Occipital lobe (tissue), 2 donors: Measurements from ENCODE around the gene MT1G. TPM values are rescaled to one million over a fixed set of nuclear protein-coding genes. Genes with fewer than 3 reads are reported as not detected.
"Not testable (repeated sequence)": the region's sequence is repeated elsewhere in the genome, so short reads cannot be mapped to it uniquely, and the experiment has no call there.

ENCODE experiments used
- DNase-seq: peaks from one replicate; lab custom pipeline; 2025; lab: John Stamatoyannopoulos, UW
- total RNA-seq: library from RNA; depleted of rRNA; stranded (reverse); fragments of >200 nt; gene quantifications from one replicate; pipeline ENCODE4 v1.2.3, GENCODE V29; 2014

Gene MT1G
- total RNA-seq = not detected

GRCh38 chr16:56667581-56668571 lies at the start of gene MT1G:
TSS of gene MT1G (minus strand) at chr16:56668065. CDS start at chr16:56667993, 72 bp downstream.
- DNase-seq = no peak

GRCh38 chr16:56717532-56717931 lies 49.7 kb upstream of the MT1G start:
- DNase-seq = not testable (repeated sequence)

- DNase-seq = no peak
Measured at GRCh38 chr16:56716761-56717160, 48.9 kb upstream of the MT1G start.

DNA sequence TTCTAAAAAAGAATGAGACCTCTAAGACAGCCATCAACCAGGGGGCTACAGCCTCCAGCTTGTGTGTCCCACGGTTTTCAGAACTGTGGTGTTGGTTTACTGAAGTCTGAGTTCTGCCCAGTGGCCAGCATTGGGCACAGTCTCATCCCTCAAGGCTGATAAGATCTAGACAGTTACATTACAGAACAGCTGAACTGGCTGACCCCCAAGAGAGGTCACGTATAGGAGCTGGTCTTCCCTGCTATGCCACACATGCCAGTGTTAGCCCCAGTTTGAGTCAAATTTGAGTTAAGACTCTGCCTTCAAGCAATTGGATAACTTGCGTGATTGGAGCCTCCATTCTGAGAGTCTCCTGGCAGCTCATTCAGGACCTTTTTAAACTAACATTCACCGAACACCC lies 47.3 kb upstream of the MT1G start:
- DNase-seq = no peak

GRCh38 chr16:56713794-56714193 lies 45.9 kb upstream of the MT1G start:
- no peak for DNase-seq

GRCh38 chr16:56711862-56712261 lies 44.0 kb upstream of the MT1G start:
- DNase-seq = no peak

GRCh38 chr16:56710181-56710737 lies 42.4 kb upstream of the MT1G start:
- DNase-seq = no peak

DNA sequence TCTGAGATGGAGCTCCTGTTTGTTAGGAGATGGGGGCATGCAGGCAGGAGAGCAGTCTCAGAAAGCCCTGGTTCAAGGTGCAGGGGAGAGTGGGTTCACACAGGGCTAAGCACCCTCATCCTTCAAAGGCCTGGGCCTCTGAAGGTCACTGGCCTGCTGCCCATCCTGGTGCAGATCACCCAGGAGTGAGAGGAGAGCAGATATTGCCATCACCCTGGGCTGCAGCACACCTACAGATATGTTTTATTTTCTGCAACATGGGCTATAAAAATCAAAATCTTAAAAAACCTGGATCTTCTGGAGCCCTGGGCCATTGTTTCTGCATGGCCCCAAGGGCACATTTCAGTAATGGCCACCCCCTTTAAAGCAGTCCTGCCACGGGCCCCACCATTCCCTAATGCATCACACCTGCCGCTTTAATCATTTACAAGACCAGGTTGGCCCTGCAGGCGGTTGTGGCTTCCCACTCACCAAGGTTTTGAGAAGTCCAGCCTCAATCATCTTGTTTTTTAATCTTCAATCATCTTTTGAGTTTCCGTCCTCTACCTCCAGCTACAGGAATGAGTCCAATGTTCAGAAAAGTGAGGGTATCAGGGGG lies 41.7 kb upstream of the MT1G start:
- no peak for DNase-seq

GRCh38 chr16:56708525-56709442 lies 40.9 kb upstream of the MT1G start:
- no peak for DNase-seq

DNA sequence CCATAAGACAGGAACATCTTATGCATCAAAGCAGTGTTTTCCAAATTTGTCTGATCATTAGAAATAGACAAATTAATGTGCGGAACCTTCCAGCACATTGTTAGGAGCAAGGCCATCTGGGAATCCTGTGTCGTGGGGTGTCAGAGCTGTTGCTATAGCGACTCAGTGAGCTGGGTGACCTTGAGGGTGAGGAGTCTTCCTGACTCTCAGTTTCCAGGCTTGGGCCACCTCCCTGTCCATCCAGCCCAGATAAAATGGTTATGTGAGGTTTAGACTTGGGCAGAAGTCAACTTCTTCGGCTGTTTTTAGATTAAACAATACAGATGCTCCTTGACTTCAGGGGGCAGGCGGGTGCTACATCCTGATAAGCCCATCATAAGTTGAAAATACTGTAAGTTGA lies 35.0 kb upstream of the MT1G start:
- DNase-seq = no peak

GRCh38 chr16:56701534-56701933 lies 33.7 kb upstream of the MT1G start:
- DNase-seq = no peak

DNA sequence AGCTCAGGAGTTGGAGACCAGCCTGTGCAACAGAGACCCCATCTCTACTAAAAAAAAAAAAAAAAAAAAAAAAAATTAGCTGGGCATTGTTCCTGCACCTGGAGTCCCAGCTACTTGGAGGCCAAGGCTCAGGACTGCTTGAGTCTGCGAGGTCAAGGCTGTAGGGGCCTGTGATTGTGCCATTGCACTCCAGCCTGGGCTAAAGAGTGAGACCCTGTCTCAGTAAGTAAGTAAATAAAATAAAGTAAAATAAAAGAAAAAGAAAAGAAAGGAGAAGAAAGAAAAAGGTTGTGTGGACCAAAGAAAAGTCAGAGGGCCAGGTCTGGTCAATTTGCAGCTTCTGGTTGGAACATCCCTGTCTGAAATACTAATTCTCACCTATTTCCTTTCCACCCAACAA lies 32.8 kb upstream of the MT1G start:
- no peak for DNase-seq

DNA sequence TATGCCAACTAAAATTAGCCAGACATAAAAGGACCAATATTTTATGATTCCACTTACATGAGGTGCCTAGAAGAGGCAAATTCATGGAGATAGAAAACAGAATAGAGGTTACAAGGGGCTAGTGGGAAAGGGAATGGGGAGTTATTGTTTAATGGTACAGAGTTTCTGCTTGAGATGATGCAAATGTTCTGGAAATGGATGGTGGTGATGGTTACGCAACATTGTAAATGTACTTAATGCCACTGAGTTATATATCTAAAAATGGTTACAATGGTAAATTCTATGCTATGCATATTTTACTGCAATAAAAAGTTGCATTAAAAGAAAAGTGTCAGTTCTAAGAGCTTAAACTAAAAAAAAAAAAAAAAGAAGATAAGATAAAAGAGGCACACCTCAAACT lies 32.3 kb upstream of the MT1G start:
- DNase-seq = no peak

DNA sequence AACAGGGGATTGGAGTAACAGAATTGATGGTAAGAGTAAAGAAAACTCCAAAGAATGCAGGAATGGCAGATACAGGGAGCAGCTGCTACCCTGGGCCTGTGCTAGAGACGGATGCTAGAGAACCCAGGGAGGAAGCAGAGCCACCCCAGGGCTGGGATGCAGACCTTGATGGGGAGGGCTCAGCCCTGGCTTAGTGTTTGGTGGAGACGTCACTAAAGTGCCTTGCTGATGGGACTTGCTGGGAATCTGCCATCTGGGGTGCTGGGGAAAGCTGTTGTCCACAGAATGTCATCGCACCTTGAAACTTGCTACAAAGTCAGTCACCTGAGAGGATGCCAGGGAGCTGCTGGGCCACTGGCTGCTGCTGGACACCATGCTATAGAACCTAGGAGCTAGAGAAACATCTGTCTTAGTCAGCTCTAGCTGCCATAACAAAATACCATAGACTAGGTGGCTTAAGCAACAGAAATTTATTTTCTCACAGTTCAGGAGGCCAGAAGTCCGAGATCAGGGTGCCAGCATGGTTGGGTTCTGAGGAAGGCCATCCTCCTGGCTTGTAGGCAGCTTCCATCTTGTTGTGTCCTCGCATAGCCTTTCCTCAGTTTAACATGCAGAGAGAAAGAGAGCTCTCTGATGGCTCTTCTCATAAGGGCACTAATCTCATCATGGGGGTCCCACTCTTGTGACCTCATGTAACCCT lies 29.7 kb upstream of the MT1G start:
- no peak for DNase-seq

GRCh38 chr16:56695246-56695645 lies 27.4 kb upstream of the MT1G start:
- no peak for DNase-seq

DNA sequence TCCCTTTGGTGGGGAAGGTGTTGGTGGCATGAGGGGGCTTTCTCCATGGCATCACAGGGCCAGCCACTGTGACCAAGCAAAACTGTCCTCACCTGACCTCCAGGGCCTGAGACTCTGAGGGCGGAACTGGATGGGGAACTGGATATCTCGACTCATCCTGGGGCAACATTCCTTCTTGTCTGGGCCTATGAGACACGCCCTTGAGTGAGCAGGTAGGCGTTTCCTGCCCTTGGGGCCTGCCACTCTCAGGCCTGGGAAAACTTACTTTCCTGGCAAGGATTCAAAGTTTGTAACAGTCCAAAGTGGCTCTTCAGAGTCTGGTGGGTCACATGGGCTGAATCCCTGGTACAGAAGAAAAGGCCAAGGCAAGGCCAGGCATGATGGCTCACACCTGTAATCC lies 24.0 kb upstream of the MT1G start:
- DNase-seq = no peak

DNA sequence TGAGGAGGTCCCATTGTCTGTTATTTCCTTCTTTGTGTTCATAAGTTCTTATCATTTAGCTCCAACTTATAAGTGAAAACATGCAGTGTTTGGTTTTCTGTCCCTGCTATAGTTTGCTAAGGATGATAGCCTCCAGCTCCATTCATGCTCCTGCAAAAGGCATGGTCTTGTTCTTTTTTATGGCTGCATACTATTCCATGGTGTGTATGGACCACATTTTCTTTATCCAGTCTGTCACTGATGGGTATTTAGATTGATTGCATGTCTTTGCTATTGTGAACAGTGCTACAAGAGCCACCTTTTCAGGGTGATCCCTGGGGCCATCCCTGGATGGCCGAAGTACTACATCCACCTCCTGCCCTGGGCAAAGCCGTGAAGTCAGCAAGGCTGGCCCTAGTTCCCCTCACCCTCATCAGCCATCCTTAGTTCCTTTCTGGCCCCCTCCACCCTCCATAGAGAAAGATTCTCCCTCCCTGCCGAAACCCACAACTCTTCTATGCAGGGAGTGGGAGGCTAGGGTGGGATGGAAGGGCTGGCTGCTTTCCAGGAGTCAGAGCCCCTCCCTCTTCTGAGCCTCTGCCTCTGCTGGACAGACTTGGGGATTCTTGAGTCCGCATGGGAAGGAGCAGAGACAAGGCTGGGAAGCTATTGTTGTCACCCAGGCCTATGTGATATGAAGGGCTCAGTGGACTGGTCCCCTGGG lies 22.7 kb upstream of the MT1G start:
- DNase-seq = no peak

- DNase-seq = no peak
Measured at GRCh38 chr16:56689171-56689570, 21.3 kb upstream of the MT1G start.

DNA sequence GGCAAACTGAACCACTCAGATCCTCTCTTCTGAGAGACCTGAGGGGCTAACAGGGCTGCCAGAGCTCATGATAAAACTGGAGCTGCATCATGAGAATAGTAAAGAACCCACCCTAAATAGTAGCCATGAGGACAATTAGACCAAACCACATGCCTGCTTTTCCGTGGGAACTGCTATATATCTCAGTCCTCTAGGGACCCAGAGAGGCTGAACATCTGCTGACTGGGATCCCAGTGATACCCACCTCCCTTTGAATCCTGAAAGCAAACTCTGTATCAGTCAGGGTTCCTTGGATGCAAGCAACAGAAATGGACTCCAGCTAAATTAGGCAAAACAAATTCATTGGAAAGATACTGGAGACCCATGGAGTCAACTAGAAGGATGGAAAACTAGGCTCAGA lies 20.9 kb upstream of the MT1G start:
- DNase-seq = no peak

GRCh38 chr16:56686758-56687157 lies 18.9 kb upstream of the MT1G start:
- DNase-seq = no peak
